Activated naive CD4-positive, alpha-beta T cell treated with anti-CD3 and anti-CD28 coated beads, Interleukin-2, amount 50 U/mL, for 16 hours (primary cell): ENCODE results near the gene EFR3B.

ENCODE experiments used
- DNase-seq: peaks from one replicate; pipeline ENCODE4 v3.0.0-alpha.2; 2020

EFR3B gene

GRCh38 chr2:25076749-25077148 lies 34.9 kb downstream of the EFR3B start:
- no peak for DNase-seq

- DNase-seq, result no peak
Observed at GRCh38 chr2:25077789-25078169, 35.9 kb downstream of the EFR3B start.

- no peak for DNase-seq
Observed at GRCh38 chr2:25078170-25079049, 36.5 kb downstream of the EFR3B start.

- no peak for DNase-seq
Observed at GRCh38 chr2:25079050-25079635, 37.3 kb downstream of the EFR3B start.

GRCh38 chr2:25081237-25081790 lies 39.4 kb downstream of the EFR3B start:
- DNase-seq, result no peak

- no peak for DNase-seq
Observed at GRCh38 chr2:25082002-25082622, 40.2 kb downstream of the EFR3B start.

- no peak for DNase-seq
Observed at GRCh38 chr2:25085761-25086560, 44.1 kb downstream of the EFR3B start.

GRCh38 chr2:25088817-25089516 lies 47.1 kb downstream of the EFR3B start:
- no peak for DNase-seq

GRCh38 chr2:25089605-25090315 lies 47.9 kb downstream of the EFR3B start:
- DNase-seq, result no peak

- DNase-seq, result no peak
Observed at GRCh38 chr2:25090801-25091200, 48.9 kb downstream of the EFR3B start.

- no peak for DNase-seq
Observed at GRCh38 chr2:25091265-25091664, 49.4 kb downstream of the EFR3B start.

- no peak for DNase-seq
Observed at GRCh38 chr2:25098056-25098455, 56.2 kb downstream of the EFR3B start.

GRCh38 chr2:25098670-25099486 lies 57.0 kb downstream of the EFR3B start:
- DNase-seq, result no peak

- DNase-seq, result peak; percentile 15
Observed at GRCh38 chr2:25102352-25102751, 60.5 kb downstream of the EFR3B start.

GRCh38 chr2:25103287-25103871 lies 61.5 kb downstream of the EFR3B start:
- no peak for DNase-seq

- no peak for DNase-seq
Observed at GRCh38 chr2:25104736-25105135, 62.9 kb downstream of the EFR3B start.

- no peak for DNase-seq
Observed at GRCh38 chr2:25105336-25106085, 63.6 kb downstream of the EFR3B start.

- DNase-seq, result no peak
Observed at GRCh38 chr2:25109822-25110221, 67.9 kb downstream of the EFR3B start.

- DNase-seq, result no peak
Observed at GRCh38 chr2:25112113-25112512, 70.2 kb downstream of the EFR3B start.
